HG03139 (cell line): ENCODE data around the gene SLFN11.
"Not testable (repeated sequence)": the region's sequence is repeated elsewhere in the genome, so short reads cannot be mapped to it uniquely, and the experiment has no call there.

Experiments used
- ATAC-seq: cut with Tn5 transposase; IDR thresholded peaks from one replicate; pipeline ENCODE4 v1.9.1; 2021; ENCODE audit not compliant: unreplicated experiment

The SLFN11 gene

GRCh38 chr17:35359398-35359797 is 14.0 kb downstream of the SLFN11 start:
- no peak for ATAC-seq

- ATAC-seq: no peak
These were observed 21.1 kb downstream of the SLFN11 start for GRCh38 chr17:35352284-35352683.

GRCh38 chr17:35350493-35350892 is 22.9 kb downstream of the SLFN11 start:
- ATAC-seq: no peak

- no peak for ATAC-seq
These were observed 27.3 kb downstream of the SLFN11 start for GRCh38 chr17:35345926-35346771.

- ATAC-seq: no peak
These were observed 27.9 kb downstream of the SLFN11 start for GRCh38 chr17:35345445-35345925.

- no peak for ATAC-seq
These were observed 29.2 kb downstream of the SLFN11 start for GRCh38 chr17:35344262-35344661.

- ATAC-seq: no peak
These were observed 31.1 kb downstream of the SLFN11 start for GRCh38 chr17:35342276-35342675.

GRCh38 chr17:35341411-35341992 is 31.9 kb downstream of the SLFN11 start:
- no peak for ATAC-seq

- no peak for ATAC-seq
These were observed 35.2 kb downstream of the SLFN11 start for GRCh38 chr17:35338230-35338629.

- ATAC-seq: no peak
These were observed 36.1 kb downstream of the SLFN11 start for GRCh38 chr17:35337364-35337763.

- not testable (repeated sequence) for ATAC-seq
These were observed 39.8 kb downstream of the SLFN11 start for GRCh38 chr17:35333578-35333977.

GRCh38 chr17:35322749-35323148 is 50.7 kb downstream of the SLFN11 start:
- no peak for ATAC-seq

GRCh38 chr17:35315971-35316370 is 57.5 kb downstream of the SLFN11 start:
- ATAC-seq: no peak

- ATAC-seq: no peak
These were observed 58.1 kb downstream of the SLFN11 start for GRCh38 chr17:35315283-35315682.

GRCh38 chr17:35314415-35315216 is 58.8 kb downstream of the SLFN11 start:
- ATAC-seq: no peak

GRCh38 chr17:35313875-35314409 is 59.5 kb downstream of the SLFN11 start:
- ATAC-seq: no peak

GRCh38 chr17:35312790-35313711 is 60.4 kb downstream of the SLFN11 start:
- peak; percentile 69 for ATAC-seq

GRCh38 chr17:35312346-35312745 is 61.1 kb downstream of the SLFN11 start:
- no peak for ATAC-seq

GRCh38 chr17:35309345-35309744 is 64.1 kb downstream of the SLFN11 start:
- ATAC-seq: not testable (repeated sequence)
